Measurements from ENCODE around the gene TNNT1.
"Not testable (repeated sequence)": the region's sequence is repeated elsewhere in the genome, so short reads cannot be mapped to it uniquely, and the experiment has no call there.

Gene TNNT1

DNA sequence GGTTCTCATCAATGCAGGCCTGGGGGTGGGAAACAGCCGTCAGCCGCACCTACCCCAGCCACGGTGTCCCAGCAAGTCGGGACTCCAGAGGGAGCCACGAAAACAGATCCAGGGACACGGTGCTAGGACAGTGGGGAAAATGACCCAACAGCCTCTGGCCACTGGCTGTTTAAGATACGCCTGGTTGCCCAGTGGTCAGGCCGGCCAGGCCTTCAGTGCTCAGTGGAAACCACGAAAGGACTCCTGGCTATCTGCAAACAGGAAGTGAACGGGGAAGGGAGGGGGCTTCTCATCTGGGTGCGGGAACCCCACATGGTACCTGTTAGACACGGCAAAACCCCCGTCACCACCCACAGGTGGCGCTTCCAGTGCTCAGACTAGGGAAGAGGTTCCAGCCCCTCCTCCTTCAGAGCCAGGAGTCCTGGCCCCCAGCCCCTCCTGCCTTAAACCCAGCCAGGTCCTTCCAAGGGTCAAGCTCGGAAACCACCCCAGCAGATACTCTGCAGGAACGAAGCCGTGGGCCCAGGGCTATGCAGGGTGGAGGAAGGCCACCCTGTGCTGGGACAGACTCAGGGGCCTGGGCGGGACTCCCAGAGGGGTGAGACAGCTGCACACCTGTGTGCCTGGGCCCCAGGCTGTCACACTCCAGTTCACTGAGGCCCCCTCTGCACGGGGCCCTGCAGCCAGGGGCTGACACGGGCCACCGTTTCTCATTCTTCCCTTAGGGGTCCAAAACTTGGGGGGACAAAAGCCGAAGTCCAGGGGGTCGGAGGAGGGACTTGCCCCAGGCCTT lies 36.0 kb downstream of the TNNT1 start:
- in situ Hi-C loops (cut with MboI; ENCODE audit: low sequenced_read_pairs) = no loop called here

GRCh38 chr19:55112246-55112776 lies 36.7 kb downstream of the TNNT1 start:
- in situ Hi-C loops (cut with MboI; ENCODE audit: low sequenced_read_pairs) = no loop called here

- in situ Hi-C loops (cut with MboI; ENCODE audit: low sequenced_read_pairs) = no loop called here
These were observed 37.7 kb downstream of the TNNT1 start for GRCh38 chr19:55111238-55111831.

DNA sequence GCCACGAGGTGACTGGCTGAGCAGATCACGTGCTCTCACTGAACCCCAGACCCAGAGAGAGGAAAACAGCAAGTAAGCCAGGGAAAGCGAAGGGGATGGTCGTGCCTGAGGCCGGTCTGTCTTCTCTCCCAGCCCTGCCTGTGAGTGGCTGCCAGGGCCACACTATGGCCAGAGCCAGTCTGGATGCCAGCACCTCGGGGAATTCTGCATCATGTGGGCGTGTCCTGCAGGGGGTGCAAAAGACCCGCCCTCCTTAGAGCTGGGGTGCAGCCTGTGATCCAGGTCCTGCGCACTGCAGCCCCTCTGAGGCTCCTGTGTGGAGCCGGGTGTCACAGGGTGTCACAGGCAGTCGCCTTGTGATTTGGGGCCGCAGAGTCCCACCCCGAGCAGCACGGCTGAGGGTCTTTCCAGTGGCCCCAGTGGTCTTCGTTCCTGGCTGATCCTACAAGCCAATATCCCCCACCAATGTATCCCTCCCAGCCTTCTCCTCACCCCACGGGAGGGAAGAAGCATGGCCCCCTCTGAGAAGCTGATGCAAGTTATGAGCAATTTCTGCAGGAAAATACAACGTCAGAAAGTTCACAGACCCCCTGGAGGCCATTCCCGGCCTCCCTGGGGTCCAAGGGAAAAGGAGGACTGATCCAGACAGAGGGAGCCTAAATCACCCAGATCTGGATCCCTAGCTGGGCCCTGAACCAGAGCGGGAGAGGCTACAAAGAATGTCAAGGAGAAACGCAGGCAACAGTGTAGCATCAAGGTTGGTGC lies 39.3 kb downstream of the TNNT1 start:
- in situ Hi-C loops (cut with MboI; ENCODE audit: low sequenced_read_pairs) = no loop called here

GRCh38 chr19:55107252-55107651 lies 41.8 kb downstream of the TNNT1 start:
- in situ Hi-C loops (cut with MboI; ENCODE audit: low sequenced_read_pairs) = not testable (repeated sequence)

- in situ Hi-C loops (cut with MboI; ENCODE audit: low sequenced_read_pairs) = no loop called here
These were observed 42.4 kb downstream of the TNNT1 start for GRCh38 chr19:55106591-55106990.

- in situ Hi-C loops (cut with MboI; ENCODE audit: low sequenced_read_pairs) = no loop called here
These were observed 43.8 kb downstream of the TNNT1 start for GRCh38 chr19:55105237-55105636.

GRCh38 chr19:55103190-55103589 lies 45.8 kb downstream of the TNNT1 start:
- in situ Hi-C loops (cut with MboI; ENCODE audit: low sequenced_read_pairs) = no loop called here

DNA sequence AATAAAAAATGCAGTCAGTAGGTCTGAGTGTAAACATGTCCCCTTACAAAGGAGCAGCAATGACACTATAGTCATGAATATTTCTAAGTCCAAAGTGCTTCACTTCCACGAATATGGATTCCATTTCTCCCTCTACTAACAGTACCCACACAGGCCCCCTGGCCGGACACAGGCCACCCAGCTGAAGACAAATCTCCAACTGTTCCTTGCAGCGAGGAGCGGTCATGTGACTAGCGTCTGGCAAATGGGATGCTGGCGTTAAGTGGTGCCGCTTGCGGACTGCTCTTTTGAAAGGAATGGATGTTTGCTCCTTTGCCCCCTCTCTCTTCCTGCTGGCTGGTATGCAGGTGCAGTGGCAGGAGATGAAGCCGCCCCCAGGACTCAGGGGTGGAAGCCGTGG lies 47.7 kb downstream of the TNNT1 start:
- in situ Hi-C loops (cut with MboI; ENCODE audit: low sequenced_read_pairs) = no loop called here

DNA sequence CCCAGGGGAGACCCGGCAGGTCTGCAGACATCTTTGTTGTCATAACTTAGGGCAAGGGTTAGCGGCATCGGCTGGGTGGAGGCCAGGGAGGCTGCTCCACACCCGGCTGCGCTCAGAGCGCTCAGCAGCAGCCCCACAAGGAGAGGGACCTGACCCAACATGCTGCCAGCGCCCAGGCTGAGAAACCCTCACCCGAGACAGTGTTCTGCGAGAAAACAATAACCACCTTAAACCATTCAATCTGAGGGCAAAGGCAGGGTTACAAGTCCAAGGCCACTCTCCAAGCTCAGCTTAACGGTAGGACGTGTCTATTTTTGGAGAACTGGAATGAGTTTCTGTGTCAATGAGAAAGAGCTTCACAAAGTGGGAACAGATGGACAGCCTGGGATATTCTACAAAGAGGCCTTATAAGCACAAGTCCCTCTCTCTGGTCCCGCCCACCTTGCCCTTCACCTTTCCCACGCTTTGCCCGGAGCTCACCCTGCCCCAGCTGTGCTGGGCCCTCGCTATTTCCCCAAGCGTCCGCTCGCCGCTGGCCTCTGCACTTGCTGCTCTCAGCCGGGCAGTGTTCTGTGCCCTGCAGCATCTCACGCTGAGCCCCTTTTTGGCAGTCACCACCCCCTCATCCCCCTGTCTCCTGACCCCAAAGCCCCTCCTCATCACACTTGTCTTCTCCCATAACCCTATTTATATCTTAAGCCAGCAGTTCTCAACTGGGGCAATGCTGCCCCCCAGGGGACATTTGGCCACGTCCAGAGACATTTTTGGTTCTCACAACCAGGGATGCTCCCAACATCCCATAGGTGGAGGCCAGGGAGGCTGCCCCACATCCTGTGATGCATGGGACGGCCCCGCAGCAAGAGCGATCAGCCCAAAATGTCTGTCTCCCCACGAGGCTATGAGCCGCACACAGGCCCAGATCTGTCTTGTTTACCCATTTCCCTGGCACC lies 49.2 kb downstream of the TNNT1 start:
- in situ Hi-C loops (cut with MboI; ENCODE audit: low sequenced_read_pairs) = no loop called here

GRCh38 chr19:55098716-55099556 lies 50.1 kb downstream of the TNNT1 start:
- in situ Hi-C loops (cut with MboI; ENCODE audit: low sequenced_read_pairs) = no loop called here

GRCh38 chr19:55097864-55098715 lies 50.9 kb downstream of the TNNT1 start:
- in situ Hi-C loops (cut with MboI; ENCODE audit: low sequenced_read_pairs) = no loop called here

- in situ Hi-C loops (cut with MboI; ENCODE audit: low sequenced_read_pairs) = no loop called here
These were observed 52.8 kb downstream of the TNNT1 start for GRCh38 chr19:55096061-55096701.

GRCh38 chr19:55095260-55096060 lies 53.5 kb downstream of the TNNT1 start:
- in situ Hi-C loops (cut with MboI; ENCODE audit: low sequenced_read_pairs) = no loop called here

GRCh38 chr19:55094456-55095259 lies 54.3 kb downstream of the TNNT1 start:
- in situ Hi-C loops (cut with MboI; ENCODE audit: low sequenced_read_pairs) = no loop called here

Data from hTERT RPE-1 (cell line).